Activated CD4-positive, alpha-beta T cell treated with anti-CD3 and anti-CD28 coated beads, Interleukin-10, Interleukin-2, amounts not matched to agents 100 ng/mL and 50 ng/mL, durations not matched to agents 16 hours and 8 hours (primary cell): ENCODE results near the gene TECTA.
"Not testable (repeated sequence)": the region's sequence is repeated elsewhere in the genome, so short reads cannot be mapped to it uniquely, and the experiment has no call there.

ENCODE experiments used
- DNase-seq: peaks from one replicate; pipeline ENCODE4 v3.0.0-alpha.2; 2020

The TECTA gene

DNA sequence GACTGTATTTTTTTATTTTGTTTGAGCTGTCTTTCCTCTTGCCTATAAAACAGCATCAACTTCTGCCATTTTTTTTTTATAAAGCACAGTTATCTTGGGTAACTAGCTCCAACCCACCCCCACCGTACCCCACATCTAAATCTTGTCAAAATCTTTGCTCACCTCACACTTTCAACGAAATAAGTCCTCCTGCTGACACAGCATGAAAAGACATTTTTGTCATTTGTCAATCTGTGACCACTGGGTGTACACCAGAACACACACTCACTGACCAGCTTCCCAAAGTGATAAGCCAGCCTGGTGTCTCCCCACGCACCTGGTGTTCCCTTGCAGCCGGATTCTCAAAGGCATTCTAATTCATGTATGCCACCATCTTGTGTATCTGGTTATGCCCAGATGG lies 1.7 kb upstream of the TECTA start:
- no peak for DNase-seq

DNA sequence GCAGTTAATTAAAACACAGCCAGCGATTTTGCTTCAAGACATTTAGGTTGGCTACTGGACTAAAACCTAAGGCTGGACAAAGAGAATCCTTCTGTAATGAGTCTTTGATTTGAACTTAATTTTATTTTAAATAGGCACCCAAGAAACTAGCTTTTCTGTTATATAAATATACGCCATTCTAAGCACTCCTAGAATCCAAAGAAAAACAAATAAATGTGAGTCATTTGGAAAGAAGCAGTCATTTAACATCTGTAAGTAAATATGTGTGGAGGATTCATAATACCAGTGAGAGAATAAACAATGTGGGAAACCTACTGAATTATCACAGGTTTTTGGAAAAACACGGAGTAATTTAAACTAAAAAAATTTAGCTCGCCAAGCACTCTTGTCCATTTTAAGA lies 1.2 kb upstream of the TECTA start:
- DNase-seq, result no peak

DNA sequence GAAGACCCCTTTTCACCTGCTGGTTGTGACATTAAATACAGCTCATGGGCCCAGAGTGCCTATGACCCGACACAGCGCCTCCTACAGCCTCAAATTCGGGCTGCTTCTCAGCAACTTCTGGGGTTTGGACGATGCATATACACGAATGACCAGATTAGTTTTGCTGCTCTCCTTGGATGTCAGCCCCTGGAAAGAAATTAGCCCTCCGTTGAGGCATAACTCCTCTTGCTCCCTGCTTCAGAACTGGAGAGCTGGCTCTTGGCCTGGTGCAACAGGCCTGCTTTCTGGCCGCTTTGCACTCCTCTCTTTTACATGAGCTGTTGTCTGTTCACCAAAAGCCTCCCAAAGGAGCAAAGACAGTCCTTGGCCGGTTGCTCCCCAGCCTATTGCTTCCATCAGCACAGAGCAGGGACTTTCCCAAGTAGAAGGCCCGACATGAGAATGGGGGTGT lies 3.3 kb downstream of the TECTA start:
- no peak for DNase-seq

DNA sequence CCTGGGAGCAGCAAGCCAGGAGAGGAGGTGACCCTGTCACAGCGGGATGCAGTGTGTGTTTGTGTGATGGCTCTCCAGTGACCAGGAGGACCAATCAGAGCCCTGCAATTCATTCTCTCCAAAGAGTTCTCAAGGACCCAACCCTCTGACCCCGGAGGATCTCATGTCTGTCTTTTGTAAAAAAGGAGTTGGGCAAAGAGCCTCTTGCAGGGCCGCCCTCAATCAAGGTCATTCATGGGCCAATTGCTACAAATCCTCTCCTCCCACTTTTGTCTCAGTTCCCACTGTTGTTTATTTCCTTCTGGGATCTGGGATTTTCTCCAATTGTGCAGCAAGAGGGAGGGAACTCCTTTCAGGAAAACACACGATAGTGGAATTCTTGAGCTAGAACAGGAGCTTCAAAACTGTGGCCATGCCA lies 4.0 kb downstream of the TECTA start:
- DNase-seq, result no peak

DNA sequence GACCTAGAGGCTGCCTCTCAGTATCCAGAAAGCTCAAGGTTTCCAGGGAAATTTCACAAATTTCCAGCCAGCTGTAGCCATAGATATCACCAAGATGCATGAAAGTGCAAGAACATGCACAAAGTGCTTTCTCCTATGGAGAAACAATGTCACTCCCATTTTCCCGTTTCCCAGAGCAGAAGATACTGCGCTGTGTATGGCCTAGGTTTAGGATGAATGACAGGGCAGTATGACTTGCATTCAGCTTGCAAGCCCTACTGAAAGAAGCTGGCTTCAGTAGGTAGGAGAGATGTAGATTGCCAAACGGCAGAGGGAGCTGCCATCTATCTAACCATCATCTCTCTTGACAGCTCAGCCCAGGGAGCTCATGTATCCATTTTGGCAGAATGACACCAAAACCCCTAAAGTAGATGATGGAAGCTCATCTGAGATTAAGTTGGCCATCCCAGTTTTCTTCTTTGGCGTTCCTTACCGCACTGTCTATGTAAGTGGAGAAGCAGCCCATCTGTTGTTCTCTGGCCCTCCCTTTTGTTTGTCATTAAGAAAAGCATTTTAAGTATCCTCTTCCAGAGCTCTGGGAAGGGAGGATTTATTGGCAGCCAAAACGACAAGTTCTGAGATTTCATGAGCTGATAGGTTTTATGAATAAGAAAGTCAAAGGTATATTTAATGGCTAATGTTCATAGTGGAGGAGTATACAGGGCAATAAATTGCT lies 4.6 kb downstream of the TECTA start:
- no peak for DNase-seq

DNA sequence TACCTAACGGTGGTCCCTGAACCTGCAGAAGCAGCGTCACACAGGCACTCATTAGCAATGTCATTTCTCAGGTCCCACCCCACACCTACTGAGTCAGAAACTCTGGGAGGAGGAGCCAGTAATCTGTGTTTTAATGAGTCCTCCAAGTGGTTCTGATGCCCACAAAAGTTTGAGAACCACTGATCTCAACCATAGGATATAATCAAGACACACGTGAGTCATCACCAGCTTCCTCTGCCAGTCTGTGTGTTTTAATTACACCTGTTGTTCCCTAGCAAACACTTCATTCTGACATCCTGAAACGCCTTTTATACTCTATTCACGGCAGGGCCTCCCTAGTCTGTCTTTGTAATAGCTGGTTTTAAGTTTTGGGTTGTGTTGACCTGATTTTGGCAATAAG lies 5.8 kb downstream of the TECTA start:
- DNase-seq, result peak; percentile 6

DNA sequence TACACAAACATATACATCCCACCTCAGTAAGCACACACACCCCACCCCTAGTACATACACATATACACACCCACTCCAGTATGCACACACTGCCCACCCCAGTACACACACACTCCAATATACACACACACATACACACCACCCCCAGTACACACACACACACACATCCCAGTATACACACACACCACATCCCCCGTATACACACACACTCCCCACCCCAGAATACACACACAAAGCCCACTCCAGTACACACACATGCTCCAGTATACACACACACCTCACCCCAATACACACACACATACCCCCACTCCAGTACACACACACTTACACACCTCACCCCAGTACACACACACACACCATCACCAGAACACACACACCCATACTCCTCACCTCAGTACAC lies 7.4 kb downstream of the TECTA start:
- no peak for DNase-seq

DNA sequence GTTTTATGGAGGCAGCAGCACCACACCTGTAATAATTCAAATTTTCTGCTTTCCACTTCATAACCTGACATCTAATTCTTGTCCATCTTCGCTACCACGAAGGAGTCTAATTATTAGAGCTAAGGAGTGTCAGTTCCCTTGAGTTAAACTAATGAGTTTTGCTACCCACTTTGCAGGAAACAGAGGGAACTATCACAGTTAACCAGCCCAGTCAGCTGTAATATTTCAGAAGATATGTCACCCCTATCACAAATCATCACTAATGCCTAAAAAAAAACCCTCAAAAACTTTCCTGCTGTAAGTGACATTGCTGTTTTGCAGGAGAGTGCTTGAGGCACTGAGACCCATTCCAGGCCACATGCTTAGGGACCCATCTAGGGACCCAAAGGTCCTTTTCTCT lies 8.4 kb downstream of the TECTA start:
- no peak for DNase-seq

DNA sequence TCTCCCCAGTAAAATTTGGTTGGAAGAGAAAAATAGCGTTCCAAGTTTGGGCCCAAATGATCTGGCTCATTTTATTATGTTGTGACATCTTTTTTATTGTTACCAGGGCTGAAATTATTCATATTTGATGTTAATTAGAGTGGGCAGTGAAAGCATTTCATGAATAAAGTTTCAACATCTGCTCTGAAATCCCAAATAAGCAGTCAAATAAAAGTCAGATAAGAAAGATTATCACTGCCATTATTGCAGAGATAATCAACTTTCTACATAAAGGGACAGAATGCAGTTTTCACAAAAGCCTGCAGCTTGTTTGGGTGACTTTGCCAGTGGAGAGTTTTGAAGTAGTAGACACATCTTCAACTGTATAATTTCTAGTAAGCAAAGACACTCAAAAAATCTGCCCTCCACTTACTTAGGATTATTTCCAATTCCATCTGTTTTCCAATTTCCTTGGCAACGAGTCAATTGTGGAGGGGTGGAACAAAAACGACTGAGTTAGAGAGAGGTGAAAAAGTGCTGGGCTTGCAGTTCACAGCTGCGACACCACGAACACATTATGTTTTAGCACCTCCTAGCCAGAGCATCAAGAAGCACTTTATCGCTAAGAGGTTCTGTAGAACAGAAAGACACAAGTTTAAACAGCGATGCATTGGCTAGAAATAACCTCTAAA lies 9.0 kb downstream of the TECTA start:
- no peak for DNase-seq

DNA sequence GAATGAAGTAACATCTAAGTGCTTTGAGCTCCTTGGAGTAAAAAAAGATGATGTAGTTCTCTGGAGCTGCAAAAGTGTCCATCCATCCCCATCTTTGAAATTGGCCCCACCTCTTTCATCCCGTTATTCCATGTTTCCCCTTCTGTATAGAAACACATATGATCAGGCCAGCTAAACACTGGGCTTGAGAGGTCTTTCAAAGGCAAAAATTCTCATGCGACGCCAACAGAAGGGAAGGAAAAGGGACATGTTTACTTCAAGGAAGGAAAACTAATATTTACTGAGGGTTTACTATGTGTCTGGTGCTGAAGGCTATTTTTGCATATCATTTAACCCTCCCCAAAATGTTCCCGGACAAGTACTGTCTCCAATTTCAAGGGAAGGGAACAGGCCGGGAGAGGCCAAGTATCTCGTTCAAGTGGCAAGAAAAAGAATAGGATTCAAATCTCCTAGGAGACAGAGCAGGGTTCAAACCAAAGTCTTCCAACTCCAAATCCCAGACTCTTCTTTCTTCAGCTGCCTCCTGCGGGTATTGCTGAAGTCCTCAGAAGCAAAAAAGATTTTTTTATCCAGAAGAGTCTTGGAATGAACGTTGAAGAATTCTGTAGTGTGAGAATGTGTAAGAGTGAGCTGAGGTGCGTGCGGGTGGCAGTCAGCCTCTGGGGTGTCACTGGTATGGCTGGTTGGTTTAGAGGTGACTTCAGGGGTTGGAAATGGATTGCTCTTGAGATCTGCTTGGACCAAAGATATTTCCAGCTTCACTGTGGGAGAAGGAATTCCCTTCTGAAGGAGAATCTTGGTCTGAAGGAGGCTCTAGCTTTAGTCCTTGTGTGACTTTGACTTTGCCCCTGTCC lies 10.1 kb downstream of the TECTA start:
- no peak for DNase-seq

DNA sequence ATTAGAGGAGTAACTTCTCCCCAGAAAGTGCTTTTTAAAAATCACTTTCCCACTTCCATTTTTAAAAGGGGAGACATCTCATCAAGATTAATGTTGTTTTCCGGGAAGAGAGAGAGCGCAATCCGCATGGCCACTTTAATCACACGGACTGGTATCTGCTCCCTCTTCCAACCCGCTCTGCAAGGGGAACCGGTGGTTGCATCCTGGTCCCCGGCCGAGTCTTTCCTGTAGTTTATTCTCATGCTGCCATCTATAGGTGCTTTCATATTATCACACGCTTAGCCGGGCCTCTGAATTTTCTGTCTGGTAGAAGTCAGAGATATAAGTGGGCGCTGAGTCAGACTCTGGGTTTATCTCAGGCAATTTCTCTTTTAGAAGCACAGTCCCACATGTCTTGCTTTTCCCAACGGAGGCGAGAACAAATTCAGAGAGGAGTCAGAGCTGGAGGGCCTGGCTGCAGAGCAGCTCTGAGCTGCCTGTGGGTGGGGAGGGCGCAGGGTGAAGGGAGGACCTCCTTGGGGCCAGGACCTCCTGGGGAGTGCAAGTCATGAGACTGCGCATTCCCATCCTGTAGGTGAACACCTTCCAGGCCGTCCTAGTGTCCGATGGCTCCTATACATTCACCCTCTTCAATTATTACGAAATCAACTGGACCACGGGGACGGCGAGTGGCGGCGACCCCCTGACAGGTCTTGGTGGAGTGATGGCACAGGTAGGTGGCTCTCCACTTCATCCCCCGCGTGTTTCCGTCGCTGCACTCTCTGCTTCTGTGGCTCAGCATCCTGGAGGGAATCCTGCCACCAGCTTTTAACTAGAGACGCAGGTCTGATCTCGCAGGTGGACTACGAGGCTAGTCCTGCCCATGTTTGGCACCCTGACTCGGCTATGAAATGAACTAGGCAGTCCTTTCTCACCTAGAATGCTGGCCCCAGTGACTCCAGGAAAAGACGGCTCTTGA lies 11.7 kb downstream of the TECTA start:
- DNase-seq, result peak; percentile 51

DNA sequence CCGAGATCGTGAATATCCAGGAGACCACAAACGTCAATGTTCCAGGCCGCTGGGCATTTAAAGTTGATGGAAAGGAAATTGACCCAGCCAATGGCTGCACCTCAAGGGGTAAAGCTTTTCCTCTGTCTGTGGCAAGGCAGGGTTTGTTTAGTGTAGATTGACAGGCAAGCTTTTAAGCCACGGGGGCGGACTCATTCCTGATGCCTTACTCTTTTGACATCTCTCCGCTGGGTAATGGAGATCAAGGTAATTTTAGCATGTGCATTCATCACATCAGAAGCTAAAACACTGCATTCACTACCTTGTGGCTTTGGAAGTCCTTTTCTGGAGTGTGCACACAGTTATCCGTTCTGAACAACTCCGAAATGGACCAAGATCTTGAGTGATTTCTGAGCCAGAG lies 12.6 kb downstream of the TECTA start:
- DNase-seq, result no peak

DNA sequence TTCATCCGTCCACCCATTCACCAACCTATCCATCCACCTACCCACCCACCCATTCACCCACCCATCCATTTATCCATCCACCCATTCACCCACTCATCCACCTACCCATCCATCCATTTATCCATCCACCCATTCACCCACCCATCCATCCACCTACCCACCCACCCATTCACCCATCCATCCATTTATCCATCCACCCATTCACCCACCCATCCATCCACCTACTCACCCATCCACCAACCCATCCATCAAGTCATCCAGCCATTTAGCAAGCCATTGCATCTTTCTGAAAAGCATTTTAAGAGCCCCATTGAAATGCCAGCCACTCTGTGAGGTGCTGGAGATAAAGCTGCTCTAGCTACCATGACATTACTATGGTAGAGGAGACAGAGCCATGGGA lies 14.0 kb downstream of the TECTA start:
- DNase-seq, result not testable (repeated sequence)

DNA sequence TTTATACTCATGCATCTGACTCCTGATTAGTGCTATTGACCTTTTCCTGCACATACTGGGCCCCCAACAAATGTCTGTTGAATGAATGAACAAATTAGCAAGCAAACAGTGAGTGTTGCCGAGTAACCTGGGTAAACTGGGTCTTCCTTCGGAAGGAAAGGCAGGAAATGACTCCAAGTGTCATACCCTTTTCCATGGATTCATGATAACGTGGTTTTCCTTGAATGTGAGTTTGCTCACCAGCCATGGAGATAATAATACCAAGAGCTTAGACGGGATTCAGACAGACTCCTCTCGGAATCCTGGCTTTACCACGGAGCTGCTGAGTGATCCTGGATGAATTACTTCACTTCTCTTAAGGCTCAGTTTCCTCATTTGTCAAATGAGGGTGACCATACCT lies 16.7 kb downstream of the TECTA start:
- DNase-seq, result no peak

DNA sequence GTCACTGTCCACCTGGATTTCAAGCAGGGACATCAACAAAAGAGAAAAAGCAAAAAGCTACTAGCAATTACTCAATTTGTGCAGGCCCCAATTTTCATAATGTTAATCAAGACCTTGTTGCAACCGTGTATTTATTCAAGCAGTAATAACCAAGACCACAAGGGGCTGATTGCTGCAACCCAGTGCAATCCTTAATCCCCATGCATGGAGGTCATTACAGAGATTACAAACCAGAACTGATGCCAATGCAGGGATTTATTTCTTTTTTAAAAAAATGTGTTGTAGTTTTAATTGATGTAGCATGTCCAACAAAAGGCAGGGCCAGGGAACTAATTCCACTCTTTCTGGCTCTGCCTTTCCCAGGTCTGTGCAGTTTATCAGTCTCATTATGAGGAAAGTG lies 18.4 kb downstream of the TECTA start:
- no peak for DNase-seq

DNA sequence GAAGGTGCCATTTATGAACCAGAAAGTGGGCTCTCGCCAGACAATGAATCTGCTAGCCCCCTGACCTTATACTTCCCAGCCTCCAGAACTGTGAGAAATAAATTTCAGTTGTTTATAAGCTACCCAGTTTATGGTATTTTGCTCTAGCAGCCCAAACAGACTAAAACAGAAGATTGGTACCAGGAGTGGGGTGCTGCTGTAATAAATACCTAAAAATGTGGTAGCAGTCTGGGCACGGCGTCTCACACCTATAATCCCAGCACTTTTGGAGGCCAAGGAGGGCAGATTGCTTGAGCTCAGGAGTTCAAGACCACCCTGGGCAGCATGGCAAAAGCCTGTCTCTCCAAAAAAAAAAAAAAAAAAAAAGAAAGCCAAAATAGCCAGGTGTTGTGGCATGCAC lies 21.3 kb downstream of the TECTA start:
- DNase-seq, result no peak

DNA sequence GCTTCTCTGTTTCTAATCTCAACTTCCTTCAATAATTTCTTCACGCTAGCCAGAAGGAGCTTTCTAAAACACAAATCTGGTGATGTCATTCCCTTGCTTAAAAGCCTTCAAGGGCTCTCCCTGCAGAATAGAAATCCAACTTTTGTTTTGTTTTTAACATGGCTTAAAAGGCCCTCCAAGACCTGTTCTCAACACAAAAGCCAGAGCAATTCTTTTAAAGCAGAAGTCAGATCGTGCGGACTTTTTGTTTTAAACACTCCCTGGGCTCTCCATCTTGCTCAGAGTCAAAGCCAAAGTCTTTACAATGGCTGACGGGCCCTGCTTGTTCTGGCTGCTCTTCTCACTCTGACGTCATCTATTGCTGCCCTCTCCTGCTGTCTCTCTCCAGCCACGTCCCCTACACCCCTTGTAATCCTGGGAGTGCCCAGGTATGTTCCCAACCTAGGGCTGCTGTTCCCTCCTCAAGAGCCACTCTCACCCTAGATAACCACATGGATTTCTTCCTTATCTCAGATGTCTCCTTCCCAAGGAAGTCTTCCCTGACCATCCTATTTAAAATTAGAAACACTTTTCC lies 22.5 kb downstream of the TECTA start:
- DNase-seq, result no peak

DNA sequence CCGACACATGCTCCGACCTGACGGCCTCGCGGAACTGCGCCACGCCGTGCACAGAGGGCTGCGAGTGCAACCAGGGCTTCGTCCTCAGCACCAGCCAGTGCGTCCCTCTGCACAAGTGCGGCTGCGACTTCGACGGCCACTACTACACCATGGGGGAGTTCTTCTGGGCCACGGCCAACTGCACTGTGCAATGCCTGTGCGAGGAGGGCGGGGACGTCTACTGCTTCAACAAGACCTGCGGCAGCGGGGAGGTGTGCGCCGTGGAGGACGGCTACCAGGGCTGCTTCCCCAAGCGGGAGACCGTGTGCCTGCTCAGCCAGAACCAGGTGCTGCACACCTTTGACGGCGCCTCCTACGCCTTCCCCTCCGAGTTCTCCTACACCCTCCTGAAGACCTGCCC lies 26.8 kb downstream of the TECTA start:
- DNase-seq, result no peak

DNA sequence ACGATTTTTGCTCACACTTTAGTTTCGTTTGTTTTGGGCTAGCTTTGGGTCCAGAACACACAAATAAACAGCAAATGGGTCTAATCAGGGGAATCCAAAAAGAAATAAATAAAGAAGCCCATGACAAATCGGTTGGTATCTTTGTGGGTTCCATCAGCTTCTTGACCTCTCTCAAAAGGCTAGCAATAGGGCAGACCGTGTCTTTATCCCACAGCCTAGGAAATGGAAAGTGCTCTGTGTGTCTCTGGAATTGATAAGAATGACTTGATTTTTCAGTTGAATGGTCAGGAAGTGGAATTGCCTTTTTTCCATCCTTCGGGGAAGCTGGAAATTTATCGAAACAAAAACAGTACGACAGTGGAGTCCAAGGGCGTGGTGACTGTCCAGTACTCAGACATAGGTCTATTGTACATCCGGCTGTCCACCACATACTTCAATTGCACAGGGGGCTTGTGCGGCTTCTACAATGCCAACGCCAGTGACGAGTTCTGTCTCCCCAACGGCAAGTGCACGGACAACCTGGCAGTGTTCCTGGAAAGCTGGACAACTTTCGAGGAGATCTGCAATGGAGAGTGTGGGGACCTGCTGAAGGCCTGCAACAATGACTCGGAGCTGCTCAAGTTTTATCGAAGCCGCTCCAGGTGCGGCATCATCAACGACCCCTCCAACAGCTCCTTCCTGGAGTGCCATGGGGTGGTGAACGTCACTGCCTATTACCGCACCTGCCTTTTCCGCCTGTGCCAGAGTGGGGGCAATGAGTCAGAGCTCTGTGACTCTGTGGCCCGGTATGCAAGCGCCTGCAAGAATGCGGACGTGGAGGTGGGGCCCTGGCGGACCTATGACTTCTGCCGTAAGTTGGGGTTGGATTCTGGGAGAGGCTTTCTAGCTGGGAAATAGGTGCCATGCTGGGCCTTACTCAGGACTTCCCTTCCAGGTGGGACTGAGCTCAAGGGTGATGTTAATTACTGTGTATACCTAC lies 28.6 kb downstream of the TECTA start:
- no peak for DNase-seq

DNA sequence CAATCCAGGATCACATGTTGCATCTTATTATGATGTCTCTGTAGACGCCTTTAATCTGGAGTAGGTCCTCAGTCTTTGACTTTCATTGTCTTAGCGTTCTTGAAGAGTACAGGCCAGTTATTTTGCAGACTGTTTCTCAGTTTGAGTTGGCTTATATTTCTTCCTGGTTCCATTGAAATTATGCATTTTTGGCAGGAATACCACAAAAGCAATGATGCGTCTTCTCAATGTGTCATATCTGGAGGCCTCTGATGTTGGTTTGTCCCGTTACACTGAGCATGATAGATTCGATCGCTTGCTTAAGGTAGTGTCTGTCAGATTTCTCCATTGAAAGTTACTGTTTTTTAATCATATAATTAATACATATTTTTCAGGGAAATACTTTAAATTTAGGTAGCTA lies 30.6 kb downstream of the TECTA start:
- DNase-seq, result no peak
